ENCODE results near the gene ZNF800. TPM values are rescaled to one million over a fixed set of nuclear protein-coding genes. Genes with fewer than 3 reads are reported as not detected.

ZNF800 gene
- total RNA-seq, 1 experiment from 2014 or later = 25.7 TPM

DNA sequence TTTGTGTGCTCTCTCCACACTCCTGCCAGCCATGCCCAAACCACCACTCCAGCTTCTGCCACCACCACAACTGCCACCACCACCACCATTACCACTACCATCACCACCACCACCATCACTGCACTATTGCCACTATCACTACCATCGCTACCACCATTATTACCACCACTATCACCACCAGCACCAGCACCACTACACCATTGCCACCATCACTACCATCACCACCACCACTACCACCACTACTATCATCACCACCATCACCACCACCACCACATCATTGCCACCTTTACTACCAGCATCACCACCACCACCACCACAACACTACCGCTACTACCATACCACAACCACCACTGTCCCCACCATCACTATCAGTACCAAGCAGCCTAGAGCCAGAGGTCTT, 26.0 kb upstream of the ZNF800 start:
- no peak for DNase-seq (ENCODE audit: low spot score)
- H3K4me1 ChIP-seq (ENCODE audit: insufficient read depth, low read length, poor library complexity, severe bottlenecking) = no peaks in the 10 kb centered on the region
- no peak for TF ChIP-seq EZH2 (IDR thresholded peaks at IDR 0.05; ENCODE audit: borderline replicate concordance, low read depth, low read length, poor library complexity, severe bottlenecking)
- TF ChIP-seq, protein P1, sequence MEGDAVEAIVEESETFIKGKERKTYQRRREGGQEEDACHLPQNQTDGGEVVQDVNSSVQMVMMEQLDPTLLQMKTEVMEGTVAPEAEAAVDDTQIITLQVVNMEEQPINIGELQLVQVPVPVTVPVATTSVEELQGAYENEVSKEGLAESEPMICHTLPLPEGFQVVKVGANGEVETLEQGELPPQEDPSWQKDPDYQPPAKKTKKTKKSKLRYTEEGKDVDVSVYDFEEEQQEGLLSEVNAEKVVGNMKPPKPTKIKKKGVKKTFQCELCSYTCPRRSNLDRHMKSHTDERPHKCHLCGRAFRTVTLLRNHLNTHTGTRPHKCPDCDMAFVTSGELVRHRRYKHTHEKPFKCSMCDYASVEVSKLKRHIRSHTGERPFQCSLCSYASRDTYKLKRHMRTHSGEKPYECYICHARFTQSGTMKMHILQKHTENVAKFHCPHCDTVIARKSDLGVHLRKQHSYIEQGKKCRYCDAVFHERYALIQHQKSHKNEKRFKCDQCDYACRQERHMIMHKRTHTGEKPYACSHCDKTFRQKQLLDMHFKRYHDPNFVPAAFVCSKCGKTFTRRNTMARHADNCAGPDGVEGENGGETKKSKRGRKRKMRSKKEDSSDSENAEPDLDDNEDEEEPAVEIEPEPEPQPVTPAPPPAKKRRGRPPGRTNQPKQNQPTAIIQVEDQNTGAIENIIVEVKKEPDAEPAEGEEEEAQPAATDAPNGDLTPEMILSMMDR (conservative IDR thresholded peaks at IDR 0.05; ENCODE audit: low read depth, low read length) = no peak
- ChIA-PET POLR2A (ENCODE audit: low non-redundant PET) (no interaction called here), CTCF (no interaction called here)
- no peaks in the 10 kb centered on the region for H3K27me3 ChIP-seq (replicated peaks; ENCODE audit: insufficient read depth, low read depth, low read length, poor library complexity)
- H3K9me3 ChIP-seq (ENCODE audit: low read depth, low read length, poor library complexity, severe bottlenecking) = no peaks in the 10 kb centered on the region
- intact Hi-C loops (cut with micrococcal nuclease; ENCODE audit: unreplicated experiment) = no loop called here
- no peaks in the 10 kb centered on the region for H3K36me3 ChIP-seq (ENCODE audit: insufficient read depth, low read length, poor library complexity, severe bottlenecking)
- no peak overlapping the region for H3K27ac ChIP-seq (ENCODE audit: low read depth, low read length, poor library complexity, severe bottlenecking)
- no peak overlapping the region for H3K4me3 ChIP-seq (ENCODE audit: low read depth, low read length, poor library complexity, severe bottlenecking)
- BruUV-seq (replicated peaks) = no TSS peak

DNA sequence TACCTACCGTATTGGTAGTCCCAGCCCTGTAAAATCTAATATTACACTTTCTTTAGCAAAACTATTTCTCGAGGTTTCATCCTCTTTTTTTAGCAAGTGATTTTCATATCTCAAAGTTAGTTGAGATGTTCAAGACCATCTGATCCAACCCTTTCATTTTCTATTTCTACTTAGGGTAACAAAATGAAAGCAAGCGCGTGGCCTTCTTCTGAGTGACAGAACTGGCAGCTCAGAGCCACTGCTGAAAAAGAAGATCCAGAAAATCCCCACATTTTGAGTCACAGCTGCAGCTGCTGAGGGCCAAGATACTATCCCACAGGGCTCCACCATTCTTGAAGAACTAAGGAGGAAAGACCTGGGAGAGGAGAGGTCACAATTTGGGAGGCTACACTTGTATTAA, 24.8 kb upstream of the ZNF800 start:
- Histone ChIP-seq H3K4me3 (ENCODE audit: low read depth, low read length, poor library complexity, severe bottlenecking) (no peak overlapping the region), H3K9me3 (ENCODE audit: low read depth, low read length, poor library complexity, severe bottlenecking) (no peaks in the 10 kb centered on the region), H3K4me1 (ENCODE audit: insufficient read depth, low read length, poor library complexity, severe bottlenecking) (no peaks in the 10 kb centered on the region), H3K27me3 (replicated peaks; ENCODE audit: insufficient read depth, low read depth, low read length, poor library complexity) (no peaks in the 10 kb centered on the region), H3K27ac (ENCODE audit: low read depth, low read length, poor library complexity, severe bottlenecking) (no peak overlapping the region), H3K36me3 (ENCODE audit: insufficient read depth, low read length, poor library complexity, severe bottlenecking) (no peaks in the 10 kb centered on the region)
- ChIA-PET POLR2A (ENCODE audit: low non-redundant PET) (no interaction called here), CTCF (no interaction called here)
- no peak for DNase-seq (ENCODE audit: low spot score)
- no TSS peak for BruUV-seq (replicated peaks)
- TF ChIP-seq, protein P1 (conservative IDR thresholded peaks at IDR 0.05; ENCODE audit: low read depth, low read length) = no peak
- no peak for TF ChIP-seq EZH2 (IDR thresholded peaks at IDR 0.05; ENCODE audit: borderline replicate concordance, low read depth, low read length, poor library complexity, severe bottlenecking)
- intact Hi-C loops (cut with micrococcal nuclease; ENCODE audit: unreplicated experiment) = no loop called here

DNA sequence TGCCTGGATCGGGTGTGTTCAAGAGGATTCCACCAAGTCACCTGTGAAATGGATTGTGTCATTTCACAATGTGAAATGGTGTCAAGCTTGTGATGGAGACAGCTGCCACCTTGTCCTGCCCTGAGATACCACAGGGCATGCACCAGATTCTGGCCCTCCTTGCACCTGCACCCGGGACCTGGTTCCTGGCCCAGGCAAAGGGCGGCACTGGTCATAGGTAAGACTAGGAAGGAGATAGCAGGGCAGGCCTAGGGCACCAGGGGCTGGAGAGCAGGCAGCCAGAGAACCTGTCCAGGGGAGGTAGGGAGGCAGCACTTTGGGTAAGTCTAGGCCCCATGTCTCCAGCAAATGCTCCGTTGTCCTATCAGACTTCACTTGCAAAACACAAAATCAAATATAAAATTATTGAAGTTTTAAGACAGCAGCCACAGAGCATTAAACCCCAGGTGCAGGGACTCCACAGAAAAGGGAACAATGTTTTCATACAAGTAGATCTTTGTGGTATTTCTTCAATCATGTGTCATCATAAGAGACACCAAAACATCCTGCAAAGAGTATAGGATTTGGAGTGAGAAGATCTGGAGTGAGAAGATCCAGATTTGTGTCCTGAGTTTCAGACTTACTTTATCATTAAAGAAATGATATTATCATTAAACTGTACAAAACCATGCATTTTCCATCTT, 22.7 kb upstream of the ZNF800 start:
- Histone ChIP-seq H3K27ac (ENCODE audit: low read depth, low read length, poor library complexity, severe bottlenecking) (no peak overlapping the region), H3K4me3 (ENCODE audit: low read depth, low read length, poor library complexity, severe bottlenecking) (no peak overlapping the region), H3K27me3 (replicated peaks; ENCODE audit: insufficient read depth, low read depth, low read length, poor library complexity) (no peaks in the 10 kb centered on the region), H3K9me3 (ENCODE audit: low read depth, low read length, poor library complexity, severe bottlenecking) (no peaks in the 10 kb centered on the region), H3K36me3 (ENCODE audit: insufficient read depth, low read length, poor library complexity, severe bottlenecking) (no peaks in the 10 kb centered on the region), H3K4me1 (ENCODE audit: insufficient read depth, low read length, poor library complexity, severe bottlenecking) (no peaks in the 10 kb centered on the region)
- TF ChIP-seq EZH2 (IDR thresholded peaks at IDR 0.05; ENCODE audit: borderline replicate concordance, low read depth, low read length, poor library complexity, severe bottlenecking) = no peak
- TF ChIP-seq, protein P1 (conservative IDR thresholded peaks at IDR 0.05; ENCODE audit: low read depth, low read length) = no peak
- BruUV-seq (replicated peaks) = no TSS peak
- no peak for DNase-seq (ENCODE audit: low spot score)
- ChIA-PET POLR2A (ENCODE audit: low non-redundant PET) (no interaction called here), CTCF (no interaction called here)
- intact Hi-C loops (cut with micrococcal nuclease; ENCODE audit: unreplicated experiment) = no loop called here

Measured in A673 (cell line).